DMS153 (cell line): Measurements from ENCODE around the gene FASTKD3.
"Not testable (repeated sequence)": the region's sequence is repeated elsewhere in the genome, so short reads cannot be mapped to it uniquely, and the experiment has no call there.

ENCODE experiments used
- DNase-seq: peaks from one replicate; lab custom pipeline; 2025; lab: John Stamatoyannopoulos, UW

The FASTKD3 gene

GRCh38 chr5:7868773-7869473 is at the start of gene FASTKD3, which contains the start of gene MTRR:
Gene FASTKD3, minus strand, starts transcription at chr5:7869031. Its CDS starts 948 bp downstream, at chr5:7868083.
Gene MTRR, plus strand, starts transcription at chr5:7869148. Its CDS starts 1,647 bp downstream, at chr5:7870795.
- peak; percentile 89 for DNase-seq

- DNase-seq, result no peak
These were observed 48.6 kb upstream of the FASTKD3 start for GRCh38 chr5:7917130-7918123.

- DNase-seq, result peak; percentile 49
These were observed 47.5 kb upstream of the FASTKD3 start for GRCh38 chr5:7916171-7916804.

- not testable (repeated sequence) for DNase-seq
These were observed 42.6 kb upstream of the FASTKD3 start for GRCh38 chr5:7911429-7911771.

- no peak for DNase-seq
These were observed 42.1 kb upstream of the FASTKD3 start for GRCh38 chr5:7910738-7911428.

GRCh38 chr5:7908317-7908716 is 39.5 kb upstream of the FASTKD3 start:
- DNase-seq, result no peak

- no peak for DNase-seq
These were observed 38.8 kb upstream of the FASTKD3 start for GRCh38 chr5:7907612-7908011.

- DNase-seq, result no peak
These were observed 35.3 kb upstream of the FASTKD3 start for GRCh38 chr5:7904170-7904569.

- DNase-seq, result no peak
These were observed 34.1 kb upstream of the FASTKD3 start for GRCh38 chr5:7902666-7903625.

GRCh38 chr5:7902201-7902600 is 33.4 kb upstream of the FASTKD3 start:
- no peak for DNase-seq

- no peak for DNase-seq
These were observed 28.3 kb upstream of the FASTKD3 start for GRCh38 chr5:7897014-7897600.

- no peak for DNase-seq
These were observed 26.0 kb upstream of the FASTKD3 start for GRCh38 chr5:7894860-7895259.

- no peak for DNase-seq
These were observed 25.6 kb upstream of the FASTKD3 start for GRCh38 chr5:7894439-7894838.

- DNase-seq, result no peak
These were observed 20.1 kb upstream of the FASTKD3 start for GRCh38 chr5:7888901-7889300.

- peak; percentile 78 for DNase-seq
These were observed 18.1 kb upstream of the FASTKD3 start for GRCh38 chr5:7886849-7887475.

GRCh38 chr5:7884491-7885267 is 15.8 kb upstream of the FASTKD3 start:
- no peak for DNase-seq

GRCh38 chr5:7882926-7883325 is 14.1 kb upstream of the FASTKD3 start:
- no peak for DNase-seq

GRCh38 chr5:7881816-7882215 is 13.0 kb upstream of the FASTKD3 start:
- no peak for DNase-seq

- DNase-seq, result no peak
These were observed 12.3 kb upstream of the FASTKD3 start for GRCh38 chr5:7881091-7881490.
